Measurements from ENCODE around the gene LRSAM1.

- TF ChIP-seq CTCF (IDR thresholded peaks at IDR 0.05) (no peak), POLR2A (IDR thresholded peaks at IDR 0.05) (no peak), POLR2AphosphoS5 (IDR thresholded peaks at IDR 0.05) (no peak)
These were observed 36.2 kb upstream of the LRSAM1 start for GRCh38 chr9:127415141-127415540.
